Activated naive CD4-positive, alpha-beta T cell treated with Interleukin-2 at 50 U/mL for 16 hours (primary cell): ENCODE results near the gene SHISAL2A.
A peak's percentile ranks its signal among the peaks of the same experiment; 100 is the strongest.
"Not testable (repeated sequence)": the region's sequence is repeated elsewhere in the genome, so short reads cannot be mapped to it uniquely, and the experiment has no call there.

Experiments used
- DNase-seq: peaks from one replicate; pipeline ENCODE4 v3.0.0-alpha.2; 2020

Gene SHISAL2A

DNA sequence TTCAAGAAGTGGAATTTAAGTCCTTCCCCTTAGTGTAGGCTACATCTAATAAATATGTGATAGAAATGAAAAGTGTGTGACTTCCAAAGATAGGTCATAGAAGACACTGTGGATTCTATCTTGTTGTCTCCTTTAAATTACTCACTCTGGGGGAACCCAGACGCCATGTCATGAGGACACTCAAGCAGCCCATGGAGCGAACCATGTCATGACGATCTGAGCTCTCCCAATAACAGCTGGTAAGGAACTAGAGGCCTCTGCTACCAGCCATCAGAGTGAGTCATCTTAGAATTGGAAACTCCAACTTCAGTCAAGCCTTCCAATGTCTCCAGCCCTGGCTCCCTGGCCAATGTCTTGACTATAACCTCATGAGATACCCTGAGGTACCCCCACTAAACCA lies 58.9 kb downstream of the SHISAL2A start:
- no peak for DNase-seq

DNA sequence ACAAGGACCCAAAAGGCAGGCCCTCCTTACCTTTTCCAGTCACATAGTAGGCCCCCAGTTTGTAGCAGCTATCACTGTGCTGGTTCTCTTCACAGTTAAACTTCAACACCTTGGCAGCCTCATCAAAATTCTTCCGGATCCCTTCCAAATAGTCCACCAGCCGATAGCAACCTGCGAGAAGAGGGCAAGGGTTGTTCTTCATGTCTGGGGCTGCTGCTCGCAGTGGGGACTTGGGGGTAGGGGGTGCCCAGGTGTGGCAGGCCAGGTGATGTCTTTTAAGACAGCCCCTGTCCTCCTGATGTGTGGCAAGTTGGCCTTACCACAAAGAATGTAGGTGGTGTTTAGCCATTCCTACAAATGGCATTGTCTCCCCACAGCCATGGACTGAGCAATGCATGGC lies 59.7 kb downstream of the SHISAL2A start:
- no peak for DNase-seq

DNA sequence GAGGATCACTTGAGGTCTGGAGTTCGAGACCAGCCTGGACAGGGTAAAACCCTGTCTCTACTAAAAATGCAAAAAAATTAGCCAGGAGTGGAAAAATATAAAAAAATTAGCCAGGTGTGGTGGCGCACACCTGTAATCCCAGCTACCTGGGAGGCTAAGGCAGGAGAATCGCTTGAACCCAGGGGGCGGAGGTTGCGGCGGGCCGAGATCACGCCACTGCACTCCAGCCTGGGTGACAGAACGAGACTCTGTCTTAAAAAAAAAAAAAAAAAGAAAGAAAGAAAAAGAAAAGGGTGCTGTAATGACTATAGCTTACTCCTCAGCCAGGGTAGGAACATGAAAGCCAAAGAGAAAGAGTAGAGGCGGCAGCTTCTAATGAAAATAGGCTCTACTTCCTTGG lies 60.4 kb downstream of the SHISAL2A start:
- DNase-seq: not testable (repeated sequence)

DNA sequence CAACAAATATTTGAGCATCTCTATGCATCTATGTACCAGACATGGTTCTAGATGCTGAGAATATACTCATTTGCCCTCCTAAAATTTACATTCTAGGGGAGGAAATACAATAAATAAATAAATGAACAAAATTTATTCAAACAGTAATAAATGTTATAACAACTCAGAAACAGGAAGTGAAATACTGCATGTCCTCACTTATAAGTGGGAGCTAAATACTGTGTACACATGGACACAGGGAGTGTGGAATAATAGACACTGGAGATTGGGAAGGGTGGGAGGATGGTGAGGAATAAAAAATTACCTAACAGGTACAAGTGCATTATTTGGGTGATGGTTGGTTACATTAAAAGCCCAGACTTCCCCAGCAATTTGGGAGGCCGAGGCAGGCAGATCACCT lies 60.9 kb downstream of the SHISAL2A start:
- DNase-seq: no peak

DNA sequence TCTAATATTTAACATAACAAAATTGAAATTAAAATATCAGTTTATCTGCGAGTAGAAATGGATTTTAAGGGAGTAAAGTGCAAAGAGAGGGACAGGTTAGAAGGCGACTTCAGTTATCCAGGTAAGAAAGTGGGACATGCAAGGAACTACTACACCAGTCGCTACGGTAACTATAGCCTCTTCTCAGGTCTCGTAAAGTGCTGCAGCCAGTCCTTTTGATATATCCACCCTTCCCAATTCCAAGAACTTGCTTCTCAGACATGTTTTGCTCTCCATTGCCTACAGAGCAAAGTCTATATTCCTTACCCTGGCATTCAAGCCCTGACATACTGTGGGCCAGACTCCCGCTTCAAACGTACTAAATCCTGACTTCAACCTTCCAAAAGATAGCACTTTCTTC lies 62.7 kb downstream of the SHISAL2A start:
- no peak for DNase-seq

DNA sequence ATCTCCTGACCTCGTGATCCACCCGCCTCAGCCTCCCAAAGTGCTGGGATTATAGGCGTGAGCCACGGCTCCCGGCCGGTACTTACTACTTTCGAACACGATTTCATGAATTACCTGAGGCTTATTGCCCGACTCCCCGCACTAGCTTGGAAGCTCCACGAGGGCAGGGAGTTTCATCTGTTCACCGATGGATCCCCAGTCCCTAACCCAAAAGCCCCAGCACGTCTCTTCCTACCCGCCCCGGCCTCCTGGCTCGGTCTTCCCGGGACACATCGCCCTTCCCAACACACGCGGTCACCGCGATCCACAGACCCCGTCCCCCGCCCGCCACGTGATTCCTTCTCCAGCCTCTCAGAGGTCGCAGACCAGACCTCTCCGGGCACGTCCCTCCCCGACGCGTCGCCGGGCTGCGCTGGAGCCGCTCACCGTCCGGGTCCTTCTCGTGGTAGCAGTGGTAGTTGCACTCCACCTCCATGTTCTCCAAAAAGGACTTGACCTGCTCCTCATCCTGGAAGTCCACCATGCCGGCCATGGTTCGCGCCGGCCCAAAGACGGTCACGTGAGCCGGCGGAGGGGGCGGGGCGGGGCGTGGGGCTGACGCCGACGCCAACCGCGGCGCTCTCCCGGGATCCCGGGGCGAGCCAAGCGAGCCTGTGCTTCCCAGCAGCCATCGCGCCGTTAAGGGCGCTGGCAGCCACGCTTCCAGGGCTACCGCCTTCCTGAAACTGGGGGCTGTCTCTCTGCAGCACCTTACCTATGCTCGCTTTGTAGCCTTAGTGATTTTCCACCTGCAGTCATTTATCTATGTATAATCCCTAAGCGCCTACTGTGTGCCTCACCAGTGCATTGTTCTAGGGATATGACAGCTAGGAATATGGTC lies 65.1 kb downstream of the SHISAL2A start, which contains the start of gene COA7:
COA7 (minus strand) TSS at position 553 of the 880 bp plus-strand sequence; CDS start at position 532, 21 bp downstream.
- DNase-seq: peak; percentile 69

DNA sequence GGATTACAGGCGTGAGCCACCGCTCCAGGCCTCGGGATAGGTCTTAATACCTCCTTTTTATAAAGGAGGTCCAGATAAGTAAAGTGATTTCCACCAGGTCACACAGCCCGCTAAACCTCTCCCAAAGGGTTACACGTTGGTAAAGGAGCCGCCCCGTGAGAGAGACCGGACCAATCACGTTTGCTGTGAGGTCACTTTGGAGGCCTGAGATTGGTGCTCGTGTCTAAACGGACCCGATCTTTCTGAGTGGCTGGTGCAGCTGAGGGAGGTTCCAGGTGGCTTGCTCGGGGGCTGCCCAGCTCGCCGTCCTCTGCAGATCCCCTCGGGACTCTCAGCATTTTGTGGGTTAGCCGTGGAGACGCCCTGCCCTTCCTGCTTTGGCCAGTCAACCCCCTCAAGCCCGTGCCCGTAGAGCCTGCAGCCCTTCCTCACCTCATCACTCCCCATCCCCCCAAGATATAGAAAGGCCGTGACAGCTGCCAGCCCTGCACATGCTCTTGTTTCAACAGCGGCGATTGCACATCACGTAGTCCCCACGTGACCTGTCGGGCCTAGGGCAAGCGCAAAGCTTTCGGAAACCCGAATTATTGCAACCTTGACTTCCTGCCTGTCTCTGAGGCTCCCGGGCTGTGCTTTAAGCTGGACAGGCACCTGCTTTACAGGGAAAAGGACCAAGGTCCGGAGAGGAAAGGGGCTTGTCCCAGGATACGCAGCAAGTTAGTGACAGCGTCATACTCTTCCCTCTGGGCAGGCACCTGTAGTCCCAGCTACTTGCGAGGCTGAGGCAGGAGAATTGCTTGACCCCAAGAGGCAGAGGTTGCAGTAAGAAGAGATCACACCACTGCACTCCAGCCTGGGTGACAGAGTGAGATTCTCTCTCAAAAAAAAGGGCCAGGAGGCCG lies 70.2 kb downstream of the SHISAL2A start:
- DNase-seq: peak; percentile 86

DNA sequence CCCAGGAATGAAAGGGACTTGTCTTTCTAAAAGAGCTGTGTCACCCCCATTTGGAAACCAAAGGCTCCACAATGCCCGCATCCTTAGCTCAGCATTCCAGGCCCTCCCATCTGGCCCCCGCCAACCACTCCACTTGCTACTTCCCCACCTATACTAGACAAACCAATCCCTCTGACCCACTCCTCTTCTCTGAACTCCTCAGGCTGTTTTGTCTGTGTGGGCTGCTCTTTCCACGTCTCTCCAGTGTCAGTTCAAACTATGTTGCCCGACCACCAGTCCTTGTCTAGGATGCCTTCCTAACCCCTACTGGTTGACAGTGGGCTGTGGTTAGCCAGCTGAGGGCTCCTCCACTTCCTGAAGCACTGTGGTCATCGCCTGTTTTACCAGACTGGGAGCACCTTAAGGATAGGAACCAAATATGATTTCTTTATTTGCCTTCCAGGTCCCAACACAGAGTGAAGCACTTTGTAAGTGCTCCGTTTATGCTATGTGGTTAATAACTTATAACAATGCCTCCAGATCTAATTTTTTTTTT lies 73.2 kb downstream of the SHISAL2A start:
- DNase-seq: no peak
